Dermis lymphatic vessel endothelial cell (primary cell): ENCODE data around the gene ADGB. TPM values are rescaled to one million over a fixed set of nuclear protein-coding genes. Genes with fewer than 3 reads are reported as not detected.

ENCODE experiments used
- total RNA-seq: library from RNA; depleted of rRNA; stranded (reverse); fragments of >200 nt; gene quantifications from 2 replicates; pipeline ENCODE4 v1.2.1, GENCODE V29; 2014

The ADGB gene
- total RNA-seq, result not detected in 2 replicates

DNA sequence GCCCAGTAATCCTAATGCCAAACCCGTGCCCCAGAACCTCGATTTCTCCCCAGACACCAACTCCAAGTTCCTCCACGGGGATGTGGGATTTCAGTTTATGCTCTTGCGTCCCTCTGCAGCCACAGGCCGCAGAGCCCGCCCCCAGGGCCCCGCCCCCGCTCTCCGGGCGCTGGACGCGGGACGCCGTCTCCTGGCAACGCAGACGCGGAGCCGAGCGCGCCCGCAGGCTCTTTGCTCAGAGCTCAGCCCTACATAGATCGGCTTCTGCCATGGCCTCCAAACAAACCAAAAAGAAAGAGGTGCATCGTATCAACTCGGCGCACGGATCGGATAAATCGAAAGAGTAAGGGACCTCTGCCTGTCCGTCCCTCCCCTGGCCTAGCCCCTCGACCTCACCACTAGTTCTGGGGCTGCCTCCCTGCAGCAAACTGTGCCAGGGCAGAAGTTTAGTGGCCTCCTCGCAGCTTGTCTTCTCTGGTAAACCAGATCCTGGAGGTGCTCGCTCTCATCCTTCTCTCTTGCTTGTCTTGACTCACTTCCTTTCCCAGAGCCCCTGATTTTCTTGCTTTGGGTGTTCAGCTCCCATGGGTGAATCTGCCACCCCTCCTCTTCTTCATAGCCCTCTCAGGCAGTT is at the start of gene ADGB:
TSS of gene ADGB (plus strand) at position 201 of the 634 bp plus-strand sequence. CDS start at position 270, 69 bp downstream.

Other genes with a start within 250 kb of the ADGB start
- gene RAB32, start 55.1 kb upstream of the ADGB start, total RNA-seq, result 81.6 and 90.7 TPM in 2 replicates